Lower leg skin (tissue), 3 donors: Measurements from ENCODE around the gene XAB2.

ENCODE experiments used
- CTCF ChIP-seq, 3 donors: fragments of 450-650 bp; IDR thresholded peaks; one replicate each; pipeline ENCODE4 v1.5.1; 2016; ENCODE audit warnings: antibody characterized with exemption in 3 of 3, mild to moderate bottlenecking in 3 of 3, moderate library complexity in 2 of 3
- POLR2A ChIP-seq, 2 donors: fragments of 450-650 bp; IDR thresholded peaks; one replicate each; pipeline ENCODE4 v1.6.1; 2016 to 2017; ENCODE audit warnings: antibody characterized with exemption in 2 of 2, mild to moderate bottlenecking in 1 of 2, moderate library complexity in 1 of 2

DNA sequence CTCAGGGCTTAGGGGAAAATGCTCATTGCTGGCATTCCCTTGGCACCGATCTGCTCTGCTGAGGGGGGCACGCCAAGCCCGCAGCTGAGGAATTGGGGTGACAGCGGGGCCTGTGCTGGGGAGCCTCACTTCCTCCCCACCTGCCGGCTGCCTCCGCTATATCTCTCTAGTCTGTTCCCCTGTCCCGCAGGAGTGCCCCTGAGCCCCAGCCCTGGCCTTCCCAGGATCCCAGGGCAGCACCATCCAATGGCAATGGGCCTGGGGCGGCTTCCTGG lies 17.0 kb upstream of the XAB2 start:
- TF ChIP-seq CTCF (IDR thresholded peaks at IDR 0.05) (no peak), POLR2A (IDR thresholded peaks at IDR 0.05) (no peak)
